HG03432 (cell line): ENCODE results near the gene P3H2.

ENCODE experiments used
- ATAC-seq: cut with Tn5 transposase; IDR thresholded peaks from one replicate; pipeline ENCODE4 v1.9.1; 2021; ENCODE audit warnings: mild to moderate bottlenecking, moderate library complexity; ENCODE audit not compliant: unreplicated experiment

The P3H2 gene

DNA sequence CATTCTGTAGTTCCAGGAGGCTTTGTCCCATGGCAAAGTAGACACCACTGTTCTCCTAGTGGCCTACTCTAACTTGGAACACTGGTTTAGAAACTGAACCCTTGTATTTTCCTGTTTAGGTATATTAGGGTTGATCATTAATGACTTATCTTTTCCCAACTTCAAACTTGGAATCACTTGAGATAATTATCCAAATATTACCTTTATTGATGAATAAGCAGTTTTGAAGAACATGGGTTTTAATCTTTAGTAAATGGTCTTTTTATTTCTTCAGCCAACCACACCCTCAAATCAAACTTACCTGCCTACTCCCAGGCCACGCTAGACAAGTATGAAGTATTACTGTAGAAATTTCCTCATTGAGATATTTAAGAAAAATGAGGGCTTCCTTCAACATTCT lies 6.5 kb upstream of the P3H2 start:
- no peak for ATAC-seq

- ATAC-seq: no peak
Observed at GRCh38 chr3:190125436-190126068, 4.9 kb upstream of the P3H2 start.

DNA sequence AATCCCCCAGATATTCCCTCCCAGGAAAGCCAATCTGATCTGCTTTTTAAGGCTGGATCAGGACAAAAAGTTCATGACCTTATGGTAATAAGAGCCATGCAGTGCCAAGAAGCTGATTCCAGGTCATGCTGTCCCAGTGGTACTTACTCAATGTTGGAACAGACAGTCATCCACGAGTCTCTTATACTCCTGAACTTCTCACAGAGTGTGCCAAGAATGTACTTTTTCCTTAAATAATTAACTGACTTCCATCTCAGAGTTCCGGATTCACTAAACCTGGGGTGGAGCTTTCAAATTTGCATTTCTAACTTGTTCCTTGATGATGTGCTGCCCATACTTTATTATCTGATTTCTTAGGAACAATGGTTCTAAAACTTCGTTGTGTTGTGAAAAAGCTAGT lies 3.4 kb upstream of the P3H2 start:
- ATAC-seq: no peak

- ATAC-seq: no peak
Observed at GRCh38 chr3:190122198-190122771, 1.6 kb upstream of the P3H2 start.

- ATAC-seq: no peak
Observed at GRCh38 chr3:190121383-190121782, 686 bp upstream of the P3H2 start.

GRCh38 chr3:190121061-190121377 lies 322 bp upstream of the P3H2 start:
- ATAC-seq: no peak

DNA sequence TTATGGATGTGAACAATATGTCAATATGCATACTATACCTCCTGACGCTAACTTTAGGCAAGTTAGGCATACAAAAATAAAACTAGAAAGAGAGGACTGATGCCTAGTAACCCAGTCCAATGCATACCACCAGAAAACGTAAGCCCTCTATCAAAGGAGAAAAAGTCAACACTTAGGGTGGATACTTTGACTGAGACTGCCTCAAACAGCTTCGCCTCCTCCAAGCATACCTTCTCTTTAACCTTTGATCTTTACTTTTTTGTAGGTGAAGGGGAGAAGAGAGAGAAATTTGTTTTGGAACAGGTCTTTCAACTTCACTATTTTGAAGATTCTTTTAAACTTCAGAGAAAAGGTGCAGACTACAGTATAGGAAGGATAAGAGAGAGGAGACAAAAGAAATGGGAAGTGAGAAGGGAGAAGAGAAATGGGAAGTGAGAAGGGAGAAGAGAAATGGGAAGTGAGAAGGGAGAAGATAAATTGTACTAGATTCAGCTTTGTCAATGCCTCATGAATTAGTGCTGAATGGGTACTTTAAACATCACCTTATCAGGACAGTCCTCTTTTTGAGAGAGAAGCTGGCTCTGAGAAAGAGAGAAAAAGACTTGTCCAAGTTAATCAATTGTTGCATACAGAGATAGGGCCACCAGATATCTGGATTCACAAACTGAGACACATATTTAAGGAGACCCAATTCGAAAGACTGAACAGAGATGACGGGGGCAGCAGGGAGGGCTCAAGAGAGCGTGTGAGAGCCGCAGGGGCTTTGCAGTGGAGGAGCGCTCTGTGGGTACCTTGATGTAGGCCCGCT lies 1.0 kb downstream of the P3H2 start:
- ATAC-seq: peak; percentile 14

GRCh38 chr3:190118438-190118837 lies 2.3 kb downstream of the P3H2 start:
- no peak for ATAC-seq

GRCh38 chr3:190117981-190118380 lies 2.7 kb downstream of the P3H2 start:
- ATAC-seq: no peak

- ATAC-seq: no peak
Observed at GRCh38 chr3:190116551-190117067, 4.1 kb downstream of the P3H2 start.

DNA sequence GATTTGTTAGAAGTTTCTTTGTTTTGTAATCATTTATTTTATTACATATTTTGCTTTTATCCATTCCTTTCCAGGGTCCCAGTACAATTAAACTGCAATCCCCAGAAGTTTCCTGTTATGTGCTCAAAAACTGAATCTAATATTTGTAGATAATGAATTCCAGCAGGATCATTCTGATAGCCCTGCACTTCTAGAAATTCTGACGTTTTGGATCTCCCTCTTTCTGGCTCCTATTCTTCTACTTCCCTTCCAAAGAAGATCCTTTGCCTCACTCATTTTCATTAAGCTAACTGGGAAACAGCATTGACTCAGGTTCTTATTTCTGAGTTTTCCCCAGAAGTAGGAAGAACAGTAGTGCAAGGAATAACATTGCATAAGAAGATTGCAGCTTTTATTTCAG lies 9.9 kb downstream of the P3H2 start:
- no peak for ATAC-seq

- no peak for ATAC-seq
Observed at GRCh38 chr3:190109441-190109840, 11.3 kb downstream of the P3H2 start.

DNA sequence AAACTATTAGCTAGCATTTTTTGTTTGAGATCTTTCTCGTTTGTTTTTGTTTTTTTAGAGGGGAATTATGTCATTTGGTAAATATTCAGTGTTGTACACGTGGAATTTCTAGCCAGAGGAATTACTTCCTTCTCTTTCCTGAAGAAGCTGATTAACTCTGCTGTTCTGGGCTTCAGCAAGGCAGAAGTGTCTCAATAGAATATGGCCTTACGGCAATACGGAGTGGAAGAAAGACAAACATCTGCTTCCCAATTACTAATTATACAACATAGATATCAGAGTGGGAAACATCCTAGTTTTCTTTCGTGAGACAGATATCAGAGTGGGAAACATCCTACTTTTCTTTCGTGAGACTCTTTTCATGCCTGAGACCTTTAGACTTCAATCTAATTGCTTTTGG lies 11.9 kb downstream of the P3H2 start:
- no peak for ATAC-seq

DNA sequence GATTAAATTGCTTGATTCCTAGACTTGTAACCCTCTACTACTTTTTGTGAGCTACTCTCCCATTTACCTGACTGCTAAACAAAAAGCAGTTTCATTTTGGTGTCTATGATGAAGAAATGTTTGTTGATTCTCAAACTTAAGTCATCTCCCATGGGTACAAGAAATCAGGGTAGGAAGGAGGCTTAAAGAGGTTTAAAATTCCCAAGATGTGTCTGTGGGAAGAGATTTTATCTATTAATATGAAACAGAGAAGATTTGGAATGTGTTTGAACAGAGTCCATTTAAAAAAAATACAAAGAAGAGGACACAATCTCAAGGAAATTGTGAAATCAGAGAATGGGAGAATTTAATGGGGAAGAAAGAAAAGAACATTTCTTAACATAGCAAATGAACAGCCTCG lies 14.8 kb downstream of the P3H2 start:
- ATAC-seq: no peak

DNA sequence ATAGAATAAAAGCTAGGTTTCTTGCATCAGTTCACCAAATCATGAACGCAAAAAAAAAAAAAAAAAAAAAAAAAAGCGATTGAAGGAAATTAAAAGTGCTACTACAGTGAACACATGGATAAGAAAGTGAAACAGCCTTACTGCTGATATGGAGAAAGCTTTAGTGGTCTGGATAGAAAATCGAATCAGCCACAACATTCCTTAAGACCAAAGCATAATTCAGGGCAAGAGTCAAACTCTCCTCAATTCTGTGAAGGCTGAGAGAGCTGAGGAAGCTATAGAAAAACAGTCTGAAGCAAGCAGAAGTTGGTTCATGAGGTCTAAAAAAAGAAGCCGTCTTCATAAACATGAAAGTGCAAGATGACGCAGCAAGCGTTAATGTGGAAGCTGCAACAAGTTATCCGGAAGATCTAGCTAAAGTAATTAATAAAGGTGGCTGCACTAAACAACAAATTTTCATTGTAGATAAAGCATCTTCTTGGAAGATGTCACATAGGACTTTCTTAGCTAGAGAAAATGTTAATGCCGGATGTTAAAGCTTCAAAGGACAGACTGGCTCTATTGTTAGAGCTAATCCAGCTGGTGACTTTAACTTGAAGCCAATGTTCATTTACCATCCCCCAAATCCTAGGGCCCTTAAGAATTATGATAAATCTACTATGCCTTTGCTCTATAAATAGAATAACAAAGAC lies 19.2 kb downstream of the P3H2 start:
- peak; percentile 55 for ATAC-seq

- ATAC-seq: no peak
Observed at GRCh38 chr3:190099099-190099498, 21.6 kb downstream of the P3H2 start.

- ATAC-seq: no peak
Observed at GRCh38 chr3:190097617-190098016, 23.1 kb downstream of the P3H2 start.

DNA sequence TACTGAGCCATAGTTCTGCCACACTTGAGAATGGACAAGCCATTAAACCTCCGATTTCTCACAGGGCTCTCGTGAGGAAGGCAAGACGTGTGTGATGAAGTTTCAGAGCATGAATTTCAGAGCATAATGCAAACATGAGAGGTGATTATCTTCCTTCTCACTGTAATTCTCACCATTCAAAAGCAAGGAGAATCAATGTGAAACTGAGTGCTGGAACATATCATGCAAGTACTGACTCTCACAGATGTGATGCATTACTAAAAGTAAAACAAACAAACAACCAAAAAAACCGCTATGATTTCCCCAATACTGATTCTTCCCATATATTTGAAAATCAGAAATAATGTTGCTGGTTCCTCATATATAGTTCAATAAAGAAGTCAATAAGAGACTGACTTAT lies 23.7 kb downstream of the P3H2 start:
- no peak for ATAC-seq

- ATAC-seq: peak; percentile 45
Observed at GRCh38 chr3:190096345-190096744, 24.4 kb downstream of the P3H2 start.

DNA sequence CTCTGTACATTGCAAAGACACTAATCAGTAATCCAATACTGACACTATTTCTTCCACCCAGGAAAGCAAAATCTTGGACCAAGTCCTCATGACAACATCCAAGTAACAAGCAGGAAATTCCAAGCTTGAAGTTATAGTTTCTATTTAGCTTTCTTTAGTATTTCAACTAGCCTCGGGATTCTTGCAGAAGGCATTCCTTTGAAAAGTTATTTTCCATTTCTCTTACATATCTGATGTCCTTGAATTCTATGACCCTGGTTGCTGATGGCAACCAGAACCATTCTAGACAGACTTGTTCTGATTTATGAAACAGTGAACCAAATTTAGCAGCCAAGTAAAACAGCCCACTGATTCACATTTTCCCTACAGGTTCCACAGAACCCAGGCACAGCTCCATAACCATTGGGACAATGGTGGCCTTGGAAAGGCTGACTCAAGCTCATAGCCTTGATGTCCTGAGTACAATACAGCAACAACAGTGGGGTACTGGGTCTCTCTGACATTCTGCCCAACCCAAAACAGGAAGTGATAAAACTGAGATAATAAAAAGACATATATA lies 26.5 kb downstream of the P3H2 start:
- no peak for ATAC-seq

GRCh38 chr3:190092250-190092649 lies 28.4 kb downstream of the P3H2 start:
- no peak for ATAC-seq
